Suppressor macrophage treated with lipopolysaccharide for 1 hour (primary cell): Measurements from ENCODE around the gene KCNE5.
"Not testable (repeated sequence)": the region's sequence is repeated elsewhere in the genome, so short reads cannot be mapped to it uniquely, and the experiment has no call there.

Experiments
- DNase-seq, 3 donors: peaks; one replicate each; pipeline ENCODE4 v3.0.0-alpha.2; 2020 to 2022

The KCNE5 gene

GRCh38 chrX:109601486-109601885 is 23.5 kb downstream of the KCNE5 start:
- no peak for DNase-seq

GRCh38 chrX:109600237-109600651 is 24.7 kb downstream of the KCNE5 start:
- DNase-seq: peak in 2 of 3 donors; percentile 28 to 30

GRCh38 chrX:109596015-109596414 is 29.0 kb downstream of the KCNE5 start:
- DNase-seq: no peak

GRCh38 chrX:109590176-109590575 is 34.8 kb downstream of the KCNE5 start:
- DNase-seq: no peak

- DNase-seq: no peak
Measured at GRCh38 chrX:109585488-109585887, 39.5 kb downstream of the KCNE5 start.

- no peak for DNase-seq
Measured at GRCh38 chrX:109578916-109579315, 46.1 kb downstream of the KCNE5 start.

GRCh38 chrX:109577055-109577454 is 47.9 kb downstream of the KCNE5 start:
- DNase-seq: no peak

- DNase-seq: not testable (repeated sequence)
Measured at GRCh38 chrX:109576083-109576482, 48.9 kb downstream of the KCNE5 start.
